Activated CD8-positive, alpha-beta memory T cell treated with anti-CD3 and anti-CD28 coated beads, Interleukin-2, amount 50 U/mL, for 1 hour (primary cell): Measurements from ENCODE around the gene FDX1.

Experiments used
- DNase-seq: peaks from one replicate; pipeline ENCODE4 v3.0.0-alpha.2; 2020; ENCODE audit errors: extremely low read depth

FDX1 gene

GRCh38 chr11:110507328-110507727 is 77.6 kb downstream of the FDX1 start:
- DNase-seq: no peak

DNA sequence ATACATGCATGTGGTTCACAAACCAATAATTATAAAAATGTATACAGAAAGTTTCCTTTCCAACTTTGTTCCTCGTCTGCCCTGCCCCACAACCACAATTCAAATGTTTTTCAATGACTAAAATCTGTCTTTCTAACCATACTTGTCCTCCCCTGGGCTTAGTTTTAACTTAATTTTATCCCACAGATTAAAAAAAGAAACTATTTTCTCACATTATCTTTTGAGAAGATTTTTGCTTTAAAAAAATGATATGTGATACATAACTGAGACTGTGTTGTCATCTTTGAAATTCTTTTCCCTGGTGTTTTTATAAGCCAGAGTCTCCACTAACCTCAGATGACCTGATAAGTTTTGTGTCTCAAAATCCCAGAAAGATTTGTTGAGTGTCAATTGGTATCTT is 79.0 kb downstream of the FDX1 start:
- DNase-seq: no peak

DNA sequence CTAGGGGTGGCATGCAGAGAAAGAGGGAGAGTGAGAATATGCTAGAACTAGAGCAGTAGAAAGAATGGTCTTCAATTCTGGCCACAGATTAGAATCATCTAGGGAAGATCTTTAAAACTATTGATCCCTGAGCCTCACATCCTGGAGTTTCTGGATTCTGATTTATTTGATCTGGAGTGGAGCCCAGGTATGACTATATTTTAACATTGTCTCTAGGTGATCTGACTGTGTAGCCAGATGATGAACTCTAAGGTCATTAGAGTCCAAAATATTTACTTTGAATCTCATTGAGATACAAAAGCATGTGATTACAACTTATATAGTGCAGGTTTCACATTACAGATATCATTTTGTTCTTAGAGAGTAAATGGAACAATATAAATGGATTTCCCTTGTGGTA is 79.7 kb downstream of the FDX1 start:
- no peak for DNase-seq

GRCh38 chr11:110512026-110512425 is 82.3 kb downstream of the FDX1 start:
- no peak for DNase-seq

DNA sequence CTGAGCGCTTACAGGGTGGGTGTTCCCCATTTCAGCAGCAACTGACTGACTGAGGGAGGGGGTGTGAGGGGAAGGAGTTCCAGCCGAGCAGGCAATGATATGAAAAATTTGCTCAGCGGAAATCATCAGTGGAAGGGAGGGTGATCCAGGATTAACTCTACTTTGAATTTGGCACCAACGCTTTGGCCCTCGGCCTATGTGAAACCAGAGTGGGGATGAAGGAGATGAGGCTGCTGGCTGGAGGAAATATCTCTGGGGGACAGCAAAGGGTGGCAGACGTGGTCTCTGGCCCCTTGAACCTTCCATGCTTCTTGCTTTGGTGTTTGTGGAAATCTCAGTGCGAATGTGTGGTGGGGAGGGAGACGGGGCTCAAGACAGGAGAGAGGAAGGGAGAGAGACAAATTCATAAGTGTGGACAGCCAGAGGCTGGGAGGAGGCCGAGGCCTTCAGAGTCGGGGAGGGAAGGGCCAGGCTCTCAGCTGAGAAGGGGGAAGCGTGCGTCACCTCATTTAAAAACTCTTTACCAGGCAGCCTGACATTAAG is 83.6 kb downstream of the FDX1 start:
- no peak for DNase-seq

GRCh38 chr11:110513846-110514437 is 84.2 kb downstream of the FDX1 start:
- DNase-seq: no peak
